HUDEP-2 (cell line): Measurements from ENCODE around the gene ZNF385A.

Experiments used
- DNase-seq, 76 experiments: peaks; one replicate each; lab custom pipeline; 2025; ENCODE audit not compliant: unreplicated experiment in 76 of 76; lab: John Stamatoyannopoulos, UW

Gene ZNF385A

GRCh38 chr12:54416687-54417603, 32.4 kb upstream of the ZNF385A start:
- peak in 36 of 76 experiments; percentile 9 to 52 (median 30) for DNase-seq

- no peak for DNase-seq
Measured at GRCh38 chr12:54415221-54415929, 30.8 kb upstream of the ZNF385A start.

- DNase-seq: peak in 6 of 76 experiments; percentile 3 to 25 (median 16)
Measured at GRCh38 chr12:54413284-54414190, 29.0 kb upstream of the ZNF385A start.

GRCh38 chr12:54412786-54413185, 28.3 kb upstream of the ZNF385A start:
- no peak for DNase-seq

- DNase-seq: no peak
Measured at GRCh38 chr12:54412348-54412747, 27.8 kb upstream of the ZNF385A start.

- DNase-seq: peak in 8 of 76 experiments; percentile 9 to 26 (median 18)
Measured at GRCh38 chr12:54411391-54412241, 27.1 kb upstream of the ZNF385A start.

- no peak for DNase-seq
Measured at GRCh38 chr12:54409267-54409666, 24.7 kb upstream of the ZNF385A start.

GRCh38 chr12:54407183-54407905, 22.8 kb upstream of the ZNF385A start:
- no peak for DNase-seq

GRCh38 chr12:54405573-54405972, 21.0 kb upstream of the ZNF385A start:
- no peak for DNase-seq

- DNase-seq: no peak
Measured at GRCh38 chr12:54405106-54405505, 20.6 kb upstream of the ZNF385A start.

GRCh38 chr12:54404061-54405004, 19.8 kb upstream of the ZNF385A start:
- peak in 37 of 76 experiments; percentile 10 to 54 (median 33) for DNase-seq

- no peak for DNase-seq
Measured at GRCh38 chr12:54401119-54401518, 16.6 kb upstream of the ZNF385A start.

GRCh38 chr12:54398995-54399793, 14.7 kb upstream of the ZNF385A start:
- peak in 69 of 76 experiments; percentile 16 to 85 (median 67) for DNase-seq

GRCh38 chr12:54398218-54398617, 13.7 kb upstream of the ZNF385A start:
- DNase-seq: no peak

- DNase-seq: no peak
Measured at GRCh38 chr12:54397157-54397556, 12.6 kb upstream of the ZNF385A start.

GRCh38 chr12:54395545-54395944, 11.0 kb upstream of the ZNF385A start:
- DNase-seq: no peak

- DNase-seq: no peak
Measured at GRCh38 chr12:54394986-54395385, 10.5 kb upstream of the ZNF385A start.
